ENCODE data around the gene CCDC152.

The CCDC152 gene

GRCh38 chr5:42830924-42831323, 74.3 kb downstream of the CCDC152 start:
- in situ Hi-C loops (cut with HindIII; ENCODE audit: low sequenced_read_pairs), result no loop called here
- TF ChIP-seq CTCF (IDR thresholded peaks at IDR 0.05; ENCODE audit: low read depth, low read length, missing control alignments), result no peak
- no peak for DNase-seq (ENCODE audit: low read depth)
- no peak overlapping the region for H3K4me3 ChIP-seq (ENCODE audit: low read depth, low read length)

GRCh38 chr5:42832060-42832459, 75.4 kb downstream of the CCDC152 start:
- H3K4me3 ChIP-seq (ENCODE audit: low read depth, low read length), result no peak overlapping the region
- no peak for TF ChIP-seq CTCF (IDR thresholded peaks at IDR 0.05; ENCODE audit: low read depth, low read length, missing control alignments)
- DNase-seq (ENCODE audit: low read depth), result no peak
- in situ Hi-C loops (cut with HindIII; ENCODE audit: low sequenced_read_pairs), result no loop called here

GRCh38 chr5:42836070-42836769, 79.6 kb downstream of the CCDC152 start:
- no peak overlapping the region for H3K4me3 ChIP-seq (ENCODE audit: low read depth, low read length)
- TF ChIP-seq CTCF (IDR thresholded peaks at IDR 0.05; ENCODE audit: low read depth, low read length, missing control alignments), result no peak
- DNase-seq (ENCODE audit: low read depth), result no peak
- in situ Hi-C loops (cut with HindIII; ENCODE audit: low sequenced_read_pairs), result no loop called here

- in situ Hi-C loops (cut with HindIII; ENCODE audit: low sequenced_read_pairs), result no loop called here
- no peak overlapping the region for H3K4me3 ChIP-seq (ENCODE audit: low read depth, low read length)
- no peak for TF ChIP-seq CTCF (IDR thresholded peaks at IDR 0.05; ENCODE audit: low read depth, low read length, missing control alignments)
- no peak for DNase-seq (ENCODE audit: low read depth)
Measured at GRCh38 chr5:42837601-42838000, 81.0 kb downstream of the CCDC152 start.

GRCh38 chr5:42839196-42839595, 82.6 kb downstream of the CCDC152 start:
- no peak overlapping the region for H3K4me3 ChIP-seq (ENCODE audit: low read depth, low read length)
- no peak for TF ChIP-seq CTCF (IDR thresholded peaks at IDR 0.05; ENCODE audit: low read depth, low read length, missing control alignments)
- in situ Hi-C loops (cut with HindIII; ENCODE audit: low sequenced_read_pairs), result no loop called here
- DNase-seq (ENCODE audit: low read depth), result no peak

GRCh38 chr5:42840269-42840668, 83.7 kb downstream of the CCDC152 start:
- peak; percentile 99 for DNase-seq (ENCODE audit: low read depth)
- H3K4me3 ChIP-seq (ENCODE audit: low read depth, low read length), result no peak overlapping the region
- TF ChIP-seq CTCF (IDR thresholded peaks at IDR 0.05; ENCODE audit: low read depth, low read length, missing control alignments), result no peak
- in situ Hi-C loops (cut with HindIII; ENCODE audit: low sequenced_read_pairs), result no loop called here
